ENCODE data around the gene ATP5F1E. TPM values are rescaled to one million over a fixed set of nuclear protein-coding genes. Genes with fewer than 3 reads are reported as not detected.

Gene ATP5F1E
- total RNA-seq, 2 experiments from 2014 or later = 51.1 to 53.1 TPM

- CTCF ChIA-PET = no interaction called here
- Histone ChIP-seq H3K27me3 (ENCODE audit: control insufficient read depth in 1 of 2, insufficient read depth in 2 of 2, low read length in 2 of 2) (no peaks in the 10 kb centered on the region), H3K27ac (ENCODE audit: low read depth in 1 of 2, low read length in 2 of 2) (no peak overlapping the region), H3K4me3 (ENCODE audit: low read length) (no peak overlapping the region), H3K4me1 (ENCODE audit: insufficient read depth, low read length) (peaks cover 35% of the 10 kb centered on the region), H3K36me3 (ENCODE audit: insufficient read depth, low read length) (no peaks in the 10 kb centered on the region), H3K9me3 (ENCODE audit: control insufficient read depth in 1 of 2, insufficient read depth in 1 of 2, low read length in 2 of 2) (no peaks in the 10 kb centered on the region)
- no peak for DNase-seq
- H3K9me3 Mint-ChIP-seq = no peaks in the 10 kb centered on the region
- POLR2A ChIA-PET = no interaction called here
- H3K4me3 Mint-ChIP-seq = peak overlapping the region; percentile 23
- intact Hi-C loops (cut with DNase I, micrococcal nuclease) = no loop called here
- H3K4me1 Mint-ChIP-seq (ENCODE audit: low read depth) = peaks cover 32% of the 10 kb centered on the region
- ATAC-seq (ENCODE audit: poor library complexity) = no peak
- TF ChIP-seq, protein P1, sequence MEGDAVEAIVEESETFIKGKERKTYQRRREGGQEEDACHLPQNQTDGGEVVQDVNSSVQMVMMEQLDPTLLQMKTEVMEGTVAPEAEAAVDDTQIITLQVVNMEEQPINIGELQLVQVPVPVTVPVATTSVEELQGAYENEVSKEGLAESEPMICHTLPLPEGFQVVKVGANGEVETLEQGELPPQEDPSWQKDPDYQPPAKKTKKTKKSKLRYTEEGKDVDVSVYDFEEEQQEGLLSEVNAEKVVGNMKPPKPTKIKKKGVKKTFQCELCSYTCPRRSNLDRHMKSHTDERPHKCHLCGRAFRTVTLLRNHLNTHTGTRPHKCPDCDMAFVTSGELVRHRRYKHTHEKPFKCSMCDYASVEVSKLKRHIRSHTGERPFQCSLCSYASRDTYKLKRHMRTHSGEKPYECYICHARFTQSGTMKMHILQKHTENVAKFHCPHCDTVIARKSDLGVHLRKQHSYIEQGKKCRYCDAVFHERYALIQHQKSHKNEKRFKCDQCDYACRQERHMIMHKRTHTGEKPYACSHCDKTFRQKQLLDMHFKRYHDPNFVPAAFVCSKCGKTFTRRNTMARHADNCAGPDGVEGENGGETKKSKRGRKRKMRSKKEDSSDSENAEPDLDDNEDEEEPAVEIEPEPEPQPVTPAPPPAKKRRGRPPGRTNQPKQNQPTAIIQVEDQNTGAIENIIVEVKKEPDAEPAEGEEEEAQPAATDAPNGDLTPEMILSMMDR (IDR thresholded peaks at IDR 0.05) = no peak
- H3K36me3 Mint-ChIP-seq (ENCODE audit: low read depth) = no peaks in the 10 kb centered on the region
- H3K27ac Mint-ChIP-seq = no peak overlapping the region
- no peaks in the 10 kb centered on the region for H3K27me3 Mint-ChIP-seq
Measured at GRCh38 chr20:59010321-59010994, 21.7 kb downstream of the ATP5F1E start.

DNA sequence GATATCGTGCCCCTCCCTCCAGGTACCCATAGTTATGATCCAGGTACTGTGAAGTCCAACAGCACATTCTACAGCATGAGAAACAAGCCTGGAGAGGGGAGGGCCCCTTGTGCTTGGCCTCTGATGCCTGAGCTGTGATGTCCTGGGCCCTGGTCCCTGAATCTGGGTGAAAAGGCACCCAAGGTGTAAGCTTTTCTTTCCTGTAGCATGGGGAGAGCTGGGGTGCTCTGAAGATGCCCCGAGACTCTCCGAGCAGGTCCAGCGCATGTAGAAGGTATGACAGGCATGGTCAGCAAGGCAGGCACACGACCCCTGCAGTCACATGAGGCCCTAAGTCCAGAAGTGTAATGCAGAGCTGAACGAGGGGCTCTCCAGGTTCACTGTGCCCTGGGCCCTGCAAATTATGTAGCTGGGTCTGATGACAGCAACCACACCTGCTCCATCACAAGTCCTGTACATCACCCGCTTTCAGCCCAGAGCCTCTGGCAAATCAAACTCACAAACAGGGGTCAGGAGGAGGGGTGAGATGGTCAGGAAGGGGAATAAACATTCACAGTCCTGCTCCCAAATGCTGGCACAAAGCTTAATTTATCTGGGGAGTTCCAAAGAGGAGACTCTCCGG is 23.3 kb downstream of the ATP5F1E start:
- Histone ChIP-seq H3K36me3 (ENCODE audit: insufficient read depth, low read length) (no peaks in the 10 kb centered on the region), H3K9me3 (ENCODE audit: control insufficient read depth in 1 of 2, insufficient read depth in 1 of 2, low read length in 2 of 2) (no peaks in the 10 kb centered on the region), H3K27me3 (ENCODE audit: control insufficient read depth in 1 of 2, insufficient read depth in 2 of 2, low read length in 2 of 2) (no peaks in the 10 kb centered on the region), H3K4me1 (ENCODE audit: insufficient read depth, low read length) (peaks cover 46% of the 10 kb centered on the region), H3K4me3 (ENCODE audit: low read length) (no peak overlapping the region), H3K27ac (ENCODE audit: low read depth in 1 of 2, low read length in 2 of 2) (no peak overlapping the region)
- TF ChIP-seq, protein P1 (IDR thresholded peaks at IDR 0.05) = no peak
- POLR2A ChIA-PET = interaction anchor here (0.6 to 1.2 kb wide), 5 partner anchors 19 to 120 kb away, joined by 3 to 4 read pairs (median 3); partner anchors contain the start of genes ATP5F1E and PRELID3B
- DNase-seq (no peak), ATAC-seq (ENCODE audit: poor library complexity) (no peak)
- CTCF ChIA-PET = interaction anchor here (0.8 kb wide), 1 partner anchor 21 kb away, joined by 3 read pairs; no protein-coding TSS in a partner anchor
- intact Hi-C loops (cut with DNase I, micrococcal nuclease) = loop anchor here in 1 of 2 experiments (2.0 kb wide), 1 partner anchor 22 kb away; no protein-coding TSS in a partner anchor
- H3K4me3 Mint-ChIP-seq = no peak overlapping the region
- no peaks in the 10 kb centered on the region for H3K9me3 Mint-ChIP-seq
- no peaks in the 10 kb centered on the region for H3K36me3 Mint-ChIP-seq (ENCODE audit: low read depth)
- H3K27me3 Mint-ChIP-seq = no peaks in the 10 kb centered on the region
- H3K4me1 Mint-ChIP-seq (ENCODE audit: low read depth) = peaks cover 37% of the 10 kb centered on the region
- no peak overlapping the region for H3K27ac Mint-ChIP-seq

DNA sequence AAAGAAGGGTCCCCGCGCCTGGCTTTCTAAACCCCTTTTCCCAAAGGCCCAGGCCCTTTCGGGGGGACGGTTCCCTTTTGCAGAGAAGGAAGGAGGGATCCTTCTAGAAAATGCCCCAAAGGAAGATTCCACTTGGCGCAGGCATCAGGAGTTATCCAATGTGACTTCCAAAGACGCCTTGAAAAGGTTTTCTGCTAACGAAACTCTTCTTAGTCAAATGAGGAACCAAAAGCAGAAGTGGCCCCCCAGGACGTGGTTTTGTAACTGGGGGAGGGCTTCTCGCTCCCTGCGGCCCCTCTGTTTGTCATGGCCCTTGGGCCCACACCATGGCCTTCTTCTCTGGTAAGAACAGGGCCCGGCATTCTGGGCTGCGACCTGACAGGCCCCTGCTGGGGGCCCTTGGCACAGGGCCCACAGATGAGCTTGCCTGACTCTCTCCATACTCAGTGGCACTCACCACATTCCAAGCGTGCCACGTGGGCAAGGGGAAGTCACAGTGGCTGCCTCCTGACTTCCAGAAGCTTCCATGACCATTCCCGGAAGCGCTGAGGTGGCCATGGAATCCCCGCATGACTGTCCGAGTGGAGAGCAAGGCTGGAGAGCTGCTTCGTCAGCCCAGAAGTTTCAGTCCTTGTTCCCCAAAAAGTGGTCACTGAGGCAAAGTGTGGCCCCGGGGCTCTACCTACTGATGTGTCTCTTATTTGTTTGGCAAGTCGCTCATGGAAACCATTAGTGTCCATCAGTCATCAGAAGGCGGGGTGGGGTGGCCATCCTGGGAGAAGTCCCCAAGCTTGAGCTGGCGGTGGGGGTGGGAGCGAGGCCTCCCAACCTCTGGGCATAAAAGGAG is 24.2 kb downstream of the ATP5F1E start:
- CTCF ChIA-PET = no interaction called here

More for the DNA sequence above, 24.2 kb downstream of the ATP5F1E start:
- Histone ChIP-seq H3K4me3 (ENCODE audit: low read length) (peak overlapping the region; percentile 45), H3K36me3 (ENCODE audit: insufficient read depth, low read length) (no peaks in the 10 kb centered on the region), H3K9me3 (ENCODE audit: control insufficient read depth in 1 of 2, insufficient read depth in 1 of 2, low read length in 2 of 2) (no peaks in the 10 kb centered on the region), H3K27ac (ENCODE audit: low read depth in 1 of 2, low read length in 2 of 2) (no peak overlapping the region), H3K4me1 (ENCODE audit: insufficient read depth, low read length) (peaks cover 45% of the 10 kb centered on the region), H3K27me3 (ENCODE audit: control insufficient read depth in 1 of 2, insufficient read depth in 2 of 2, low read length in 2 of 2) (no peaks in the 10 kb centered on the region)
- Mint-ChIP-seq H3K4me3 (peak overlapping the region; percentile 88), H3K27me3 (no peaks in the 10 kb centered on the region), H3K4me1 (ENCODE audit: low read depth) (peaks cover 39% of the 10 kb centered on the region), H3K27ac (peak overlapping the region; percentile 78), H3K9me3 (no peaks in the 10 kb centered on the region), H3K36me3 (ENCODE audit: low read depth) (no peaks in the 10 kb centered on the region)
- intact Hi-C loops (cut with DNase I, micrococcal nuclease) = loop anchor here in 1 of 2 experiments (2.0 kb wide), 1 partner anchor 23 kb away; no protein-coding TSS in a partner anchor
- peak in 3 of 14 experiments; percentile 24 to 80 (median 69) for DNase-seq
- TF ChIP-seq, protein P1 (IDR thresholded peaks at IDR 0.05) = no peak
- no peak for ATAC-seq (ENCODE audit: poor library complexity)
- POLR2A ChIA-PET = interaction anchor here (1.0 to 1.2 kb wide), 2 partner anchors 24 to 103 kb away, joined by 3 to 4 read pairs; partner anchors contain the start of gene ATP5F1E

Measured in CD4-positive, alpha-beta T cell (primary cell).